ENCODE results near the gene VPS33B.

- TF ChIP-seq CTCF (IDR thresholded peaks at IDR 0.05 in 4 of 5, conservative IDR thresholded peaks at IDR 0.05 in 1 of 5), result no peak
- no peak for TF ChIP-seq POLR2A (IDR thresholded peaks at IDR 0.05)
Measured at GRCh38 chr15:90968434-90968833, 54.0 kb downstream of the VPS33B start.
